Renal cortex interstitium (tissue), 11 donors: Measurements from ENCODE around the gene TMEM229B. TPM values are rescaled to one million over a fixed set of nuclear protein-coding genes. Genes with fewer than 3 reads are reported as not detected.
"Not testable (repeated sequence)": the region's sequence is repeated elsewhere in the genome, so short reads cannot be mapped to it uniquely, and the experiment has no call there.

Experiments
- DNase-seq, 11 donors: peaks; one replicate each; pipeline ENCODE4 v3.0.0-alpha.2; 2013; ENCODE audit warnings: low read depth in 9 of 11, low spot score in 4 of 11; ENCODE audit errors: extremely low read depth in 1 of 11
- polyA plus RNA-seq, 3 donors: library from polyadenylated mRNA; unstranded; fragments of 120-200 nt; gene quantifications; one replicate each; pipeline ENCODE4 v1.2.1, GENCODE V29; 2013; ENCODE audit not compliant: insufficient read length in 3 of 3

Gene TMEM229B
- polyA plus RNA-seq, 3 donors = 1.9 to 2.5 (median 2.2) TPM

DNA sequence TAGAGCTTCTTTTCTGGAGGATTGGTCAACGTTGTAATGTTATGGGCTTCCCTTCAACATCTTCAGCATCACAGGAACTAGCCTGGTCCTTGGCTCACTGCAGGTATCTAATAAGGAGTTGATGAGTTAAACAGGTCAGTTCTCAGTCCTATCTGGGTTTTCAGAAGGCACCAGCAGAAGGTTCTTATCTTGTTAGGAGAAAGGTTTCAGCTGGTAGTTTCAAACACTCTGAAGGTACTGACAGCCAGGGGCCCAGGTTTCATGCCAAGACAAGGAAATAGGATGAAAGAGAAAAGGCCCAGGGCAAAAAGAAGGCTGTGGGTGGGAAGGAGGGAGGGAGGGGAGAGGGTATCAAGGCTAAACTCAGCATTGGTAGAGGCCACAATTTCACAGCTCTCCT lies 21.4 kb downstream of the TMEM229B start:
- DNase-seq = no peak

DNA sequence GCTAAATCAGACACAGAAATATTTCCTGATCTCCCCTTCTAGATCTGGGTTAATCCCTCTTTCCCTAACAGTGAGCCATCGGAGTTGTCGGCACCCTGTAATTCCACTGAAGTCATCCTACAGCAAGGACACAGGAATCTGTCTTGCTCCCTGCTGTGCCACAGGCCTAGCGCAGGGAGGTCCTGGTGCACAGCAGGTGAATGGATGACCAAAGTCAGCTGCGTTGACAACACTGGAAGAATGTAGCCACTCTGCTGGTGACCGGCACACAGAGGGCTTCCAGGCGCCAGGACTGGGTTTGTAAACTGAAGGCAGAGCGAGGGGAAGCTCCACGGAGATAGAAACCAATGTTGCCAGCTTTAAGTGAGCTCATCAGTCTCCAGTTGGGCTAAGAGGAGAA lies 23.6 kb downstream of the TMEM229B start:
- DNase-seq = no peak

DNA sequence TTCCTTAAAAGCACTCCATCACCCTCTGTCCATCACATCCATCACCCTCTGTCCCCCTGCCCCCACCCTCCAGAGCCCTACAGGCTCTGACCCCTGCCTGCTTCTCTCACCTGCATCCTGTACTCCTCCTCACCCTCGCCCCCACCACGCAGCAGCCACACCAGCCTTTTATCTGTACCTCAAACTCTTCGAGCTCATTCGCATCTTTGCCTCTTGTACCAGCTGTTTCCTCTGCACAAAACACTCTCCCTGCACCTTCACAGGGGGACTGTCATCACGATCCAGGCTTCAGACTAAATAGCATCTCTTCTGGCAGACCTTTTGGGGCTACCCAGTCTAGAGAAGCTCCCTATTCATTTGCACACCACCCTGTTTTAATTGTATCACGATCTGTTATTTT lies 24.1 kb downstream of the TMEM229B start:
- DNase-seq = no peak

DNA sequence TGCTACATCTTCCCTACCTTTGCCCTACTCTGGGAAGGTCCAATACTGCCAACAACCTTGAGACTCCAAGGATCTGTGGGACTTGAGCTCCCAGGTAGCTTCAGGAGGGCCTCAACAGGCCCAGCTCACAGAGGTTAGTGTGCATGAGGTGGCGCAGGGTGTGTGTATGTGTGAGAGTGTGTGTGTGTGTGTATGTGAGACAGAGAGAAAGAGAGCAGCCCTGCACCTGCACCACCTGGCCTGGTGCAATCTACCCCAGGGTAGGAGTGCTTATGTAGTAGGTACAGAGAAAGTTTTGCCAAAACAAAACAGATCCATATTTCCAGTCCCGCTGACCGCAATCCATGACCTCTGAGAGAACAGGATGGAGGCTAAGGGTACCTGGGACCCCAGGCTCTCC lies 24.6 kb downstream of the TMEM229B start:
- no peak for DNase-seq

DNA sequence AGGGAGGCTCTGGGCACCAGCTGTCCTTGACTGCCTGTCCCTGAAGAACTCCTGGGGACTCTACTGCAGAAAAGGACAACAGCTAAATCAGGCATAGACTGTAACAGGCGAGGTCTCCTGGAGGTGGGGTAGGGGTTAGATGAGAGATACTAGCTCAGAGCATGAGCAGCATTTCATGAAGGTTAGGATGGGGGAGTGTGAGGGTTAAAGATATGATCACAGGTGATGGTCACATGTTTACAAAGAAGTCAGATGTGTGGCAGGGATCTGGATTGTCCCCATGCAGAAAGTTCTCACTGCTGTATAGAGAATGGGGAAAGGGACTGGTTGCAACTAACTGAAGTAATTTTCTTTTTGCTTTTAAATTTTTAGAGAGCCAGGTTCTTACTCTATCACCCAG lies 26.5 kb downstream of the TMEM229B start:
- no peak for DNase-seq

DNA sequence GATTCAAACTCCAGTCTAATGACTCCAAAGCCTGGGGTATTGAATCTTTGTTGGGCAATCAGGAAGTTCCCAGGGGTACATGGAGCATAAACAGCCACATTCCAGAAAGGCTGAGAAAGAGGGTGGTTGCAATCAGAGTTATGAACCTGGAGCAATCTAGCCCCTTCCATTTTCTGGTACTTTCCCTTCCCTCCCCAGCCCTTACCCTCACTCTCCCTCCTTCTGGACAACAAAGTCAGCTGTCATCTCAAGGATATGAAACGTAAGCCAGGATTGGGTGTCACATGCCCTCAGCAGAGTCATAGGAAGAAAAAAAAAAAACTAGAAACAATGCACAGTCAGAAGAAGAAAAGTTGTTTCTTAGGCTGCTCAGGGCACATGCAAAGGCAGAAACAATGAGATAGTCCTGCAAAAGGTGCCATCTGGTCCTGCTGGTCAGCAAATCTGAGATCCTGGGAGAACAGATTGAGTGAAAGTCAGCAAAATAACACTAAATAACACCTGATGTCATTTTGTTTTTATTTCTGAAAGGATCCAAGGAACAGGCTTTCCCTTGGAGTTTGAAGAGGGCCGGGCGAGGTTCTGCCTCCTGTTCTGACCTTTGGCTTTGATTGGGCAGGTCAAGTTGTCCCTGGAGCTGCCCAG lies 27.1 kb downstream of the TMEM229B start:
- no peak for DNase-seq

DNA sequence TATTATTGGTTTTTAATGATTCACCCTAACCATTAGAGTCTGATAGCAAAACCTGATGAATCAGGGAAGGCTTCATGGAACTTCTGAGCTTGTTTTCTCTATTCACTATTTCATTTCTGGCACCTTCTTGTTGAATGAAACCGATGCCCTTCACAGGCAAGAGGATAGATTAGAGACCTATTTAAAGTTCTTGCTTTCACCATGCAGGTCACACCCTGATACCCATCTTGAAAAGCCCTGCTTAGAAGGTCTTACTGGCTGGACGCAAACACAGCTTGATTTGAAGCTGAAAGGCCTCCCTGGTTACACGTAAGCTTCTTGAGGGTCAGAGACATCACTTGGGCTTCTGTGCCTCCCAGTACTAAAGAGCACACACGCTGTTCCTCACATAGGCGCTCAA lies 29.2 kb downstream of the TMEM229B start:
- DNase-seq = no peak

DNA sequence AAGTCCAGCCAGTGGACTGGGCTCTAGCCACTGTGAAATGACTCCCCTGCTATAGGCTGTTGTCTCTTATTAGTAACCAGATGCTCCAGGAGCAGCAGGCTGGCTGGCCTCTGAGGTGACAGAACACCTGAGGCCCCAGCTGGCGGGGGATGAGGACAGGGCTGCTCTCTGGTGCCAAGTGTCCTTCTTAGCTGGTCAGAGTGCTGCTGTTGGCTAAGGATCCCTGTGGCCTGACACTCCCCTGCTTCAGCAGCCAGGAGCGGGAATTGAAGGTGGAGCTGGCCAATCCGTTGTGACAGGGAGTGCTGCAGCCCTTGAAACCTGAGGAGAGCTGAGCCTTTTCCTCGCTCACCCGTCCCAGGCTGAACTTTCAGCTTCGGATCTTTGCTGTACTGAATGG lies 30.7 kb downstream of the TMEM229B start:
- peak in 9 of 11 donors; percentile 9 to 48 (median 28) for DNase-seq

DNA sequence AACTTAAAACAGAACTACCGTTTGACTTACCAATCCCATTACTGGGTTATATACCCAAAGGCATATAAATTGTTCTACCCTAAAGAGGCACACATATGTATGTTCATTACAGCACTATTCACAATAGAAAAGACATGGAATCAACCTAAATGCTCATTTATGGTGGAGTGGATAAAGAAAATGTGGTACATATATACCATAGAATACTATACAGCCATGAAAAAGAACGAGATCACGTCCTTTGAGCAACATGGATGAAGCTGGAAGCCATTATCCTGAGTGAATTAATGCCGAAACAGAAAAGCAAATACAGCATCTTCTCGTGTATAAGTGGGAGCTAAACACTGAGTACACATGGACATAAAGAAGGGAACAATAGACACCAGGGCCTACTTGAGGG lies 31.8 kb downstream of the TMEM229B start:
- no peak for DNase-seq

DNA sequence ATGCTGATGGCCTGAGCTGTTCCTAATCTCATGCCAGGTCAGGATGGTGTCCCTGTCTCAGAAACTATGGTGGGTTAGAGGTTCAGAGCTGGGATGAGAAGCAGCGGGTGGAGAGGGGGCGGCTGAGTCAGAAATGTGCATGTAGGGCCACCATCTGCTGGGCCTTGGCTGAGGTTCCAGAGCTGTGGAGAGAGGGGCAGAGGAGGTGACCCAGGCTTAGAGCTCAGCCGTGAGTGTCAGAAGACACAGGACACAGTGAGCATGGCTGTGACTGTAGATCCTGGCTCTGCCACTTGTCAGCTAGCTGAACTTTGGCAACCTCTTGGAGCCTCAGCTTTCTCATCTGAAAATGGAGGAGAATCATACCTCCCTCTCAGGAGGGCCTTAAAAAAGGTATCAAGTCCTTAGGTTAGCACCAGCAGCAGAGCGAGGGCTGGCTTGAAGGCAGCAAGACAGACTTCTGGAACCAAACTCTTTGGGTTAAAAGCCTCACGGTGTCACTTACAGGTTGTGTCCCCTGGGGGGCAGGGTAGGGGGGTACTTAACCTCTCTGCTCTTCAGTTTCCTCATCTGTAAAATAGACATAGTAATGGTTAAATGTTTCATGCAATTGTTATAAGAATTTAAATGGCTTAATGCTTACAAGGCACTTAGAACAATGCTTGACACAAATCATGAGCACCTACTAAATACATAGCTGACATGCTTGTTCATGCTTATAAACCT lies 34.8 kb downstream of the TMEM229B start:
- DNase-seq = no peak

DNA sequence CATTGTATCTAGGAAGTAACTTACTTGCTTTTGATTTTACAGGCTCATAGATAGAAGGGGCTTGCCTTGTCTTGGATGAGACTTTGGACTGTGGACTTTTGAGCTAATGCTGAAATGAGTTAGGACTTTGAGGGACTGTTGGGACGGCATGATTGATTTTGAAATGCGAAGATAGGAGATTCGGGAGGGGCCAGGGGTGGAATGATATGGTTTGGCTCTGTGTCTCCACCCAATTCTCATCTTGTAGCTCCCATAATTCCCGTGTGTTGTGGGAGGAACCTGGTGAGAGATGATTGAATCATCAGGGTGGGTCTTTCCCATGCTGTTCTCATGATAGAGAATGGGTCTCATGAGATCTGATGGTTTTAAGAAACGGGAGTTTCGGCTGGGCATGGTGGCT lies 36.9 kb downstream of the TMEM229B start:
- not testable (repeated sequence) for DNase-seq

DNA sequence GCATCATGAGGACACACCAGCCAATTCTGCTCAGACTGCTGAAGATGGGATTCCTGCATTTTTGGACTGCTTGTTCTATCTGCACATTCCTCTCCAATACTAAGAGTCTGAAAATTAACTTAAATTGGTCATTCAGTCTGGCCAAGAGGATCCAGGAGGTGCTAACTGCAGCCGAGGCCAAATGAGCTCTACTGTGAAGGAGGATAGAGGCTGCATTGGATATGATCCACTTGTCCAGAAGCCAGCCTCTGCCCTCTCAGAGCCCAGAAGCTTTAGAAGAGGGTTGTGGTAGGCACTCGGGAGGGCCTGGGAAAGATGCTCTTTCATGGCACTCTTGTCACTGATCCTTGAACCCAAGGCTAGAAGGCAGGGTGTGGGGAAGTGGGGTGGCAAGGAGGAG lies 39.4 kb downstream of the TMEM229B start:
- no peak for DNase-seq

DNA sequence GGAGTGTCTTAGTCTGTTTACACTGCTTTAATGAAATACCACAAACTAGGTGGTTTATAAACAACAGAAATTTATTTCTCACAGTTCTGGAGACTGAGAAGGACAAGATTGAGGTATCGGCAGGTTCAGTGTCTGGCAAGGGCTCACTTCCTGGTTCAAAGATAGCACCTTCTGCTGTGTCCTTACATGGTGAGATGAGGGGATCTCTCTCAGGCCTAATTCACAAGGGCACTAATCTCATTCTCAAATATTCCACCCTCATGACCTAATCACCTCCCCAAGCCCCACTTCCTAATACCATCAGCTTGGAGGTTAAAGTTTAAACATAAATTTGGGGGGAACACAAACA lies 41.5 kb downstream of the TMEM229B start:
- no peak for DNase-seq

DNA sequence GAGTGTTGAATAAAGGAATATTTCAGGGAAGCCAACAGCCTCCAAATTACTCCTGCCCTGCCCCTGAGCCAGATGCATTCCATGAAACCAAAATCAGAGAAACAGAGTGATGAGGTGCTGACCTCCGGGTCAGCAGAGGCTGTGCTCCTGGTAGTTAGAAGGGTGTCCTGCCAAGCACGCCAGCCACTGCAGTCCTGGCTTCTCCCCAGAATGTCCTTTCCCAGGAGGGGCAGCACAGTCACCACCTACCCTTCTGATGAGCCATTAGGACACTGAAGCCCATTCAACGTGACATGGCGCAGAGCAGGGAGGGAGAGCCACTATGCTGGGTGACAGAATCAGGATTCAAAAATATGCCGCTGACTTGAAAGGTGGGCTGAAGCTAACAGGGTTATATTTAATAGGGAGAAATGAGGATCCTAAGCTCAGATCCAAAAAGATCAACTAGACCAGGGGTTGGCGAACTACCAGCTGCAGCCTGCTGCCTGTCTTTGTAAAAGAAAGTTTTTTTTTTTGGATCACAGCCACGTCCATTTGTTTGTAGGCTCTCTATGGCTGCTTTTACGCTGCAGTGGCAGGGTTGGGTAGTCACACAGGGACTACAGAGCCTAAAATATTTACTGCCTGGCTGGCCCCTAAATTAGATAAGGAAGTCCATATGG lies 42.0 kb downstream of the TMEM229B start:
- no peak for DNase-seq

DNA sequence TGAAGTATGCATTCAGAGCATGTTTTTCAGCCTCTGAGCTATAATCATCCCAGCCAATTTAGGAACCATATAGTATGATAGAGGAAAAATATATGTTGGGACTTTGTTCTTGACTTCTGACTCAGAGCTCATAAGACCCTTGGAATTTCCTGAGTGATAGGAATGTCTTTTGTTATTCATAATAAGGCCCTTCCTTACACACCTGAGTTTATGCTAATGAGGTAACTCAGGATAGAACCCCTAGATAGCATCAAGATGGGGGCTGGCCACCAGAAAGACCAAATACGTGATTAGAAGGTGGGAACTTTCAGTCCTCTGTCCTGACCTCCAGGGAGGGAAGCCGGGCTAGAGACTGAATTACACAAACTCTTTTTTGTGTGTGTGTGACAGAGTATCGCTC lies 44.1 kb downstream of the TMEM229B start:
- DNase-seq = no peak

DNA sequence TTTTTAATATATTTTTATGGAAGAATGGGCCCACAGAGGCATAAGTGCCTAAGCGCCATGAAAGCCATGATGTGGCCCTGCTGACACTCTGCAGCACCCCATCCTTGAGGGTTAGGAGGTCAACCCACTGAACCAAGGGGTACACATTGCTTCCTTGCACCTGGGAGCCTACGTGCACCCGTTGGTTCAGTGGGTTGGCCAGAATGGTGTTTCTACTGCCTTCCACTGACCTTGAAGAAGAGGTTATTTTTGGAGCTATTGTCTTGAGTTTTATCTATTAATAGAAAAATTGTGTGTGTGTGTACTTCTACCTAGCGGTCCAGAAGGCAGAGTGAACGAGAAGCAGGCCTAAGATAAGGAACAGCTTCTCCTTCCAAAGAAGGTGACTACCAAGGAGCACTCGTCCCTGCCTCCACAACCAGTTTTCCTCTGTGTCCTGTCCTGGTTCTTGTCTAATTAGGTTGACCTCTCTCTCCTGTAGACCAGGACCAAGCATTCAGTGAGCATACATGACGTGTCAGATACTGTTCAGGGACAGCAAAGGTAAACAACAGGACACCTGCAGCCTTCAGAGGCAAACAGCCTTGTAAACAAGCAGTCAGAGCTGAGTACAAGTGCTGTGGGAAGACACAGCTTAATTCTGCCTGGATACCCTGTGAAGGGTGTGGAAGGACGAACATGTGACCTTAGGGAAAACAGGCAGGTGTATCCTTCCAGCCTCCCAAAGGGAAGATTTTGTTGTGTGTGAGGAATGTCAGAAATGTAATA lies 46.2 kb downstream of the TMEM229B start:
- DNase-seq = no peak

DNA sequence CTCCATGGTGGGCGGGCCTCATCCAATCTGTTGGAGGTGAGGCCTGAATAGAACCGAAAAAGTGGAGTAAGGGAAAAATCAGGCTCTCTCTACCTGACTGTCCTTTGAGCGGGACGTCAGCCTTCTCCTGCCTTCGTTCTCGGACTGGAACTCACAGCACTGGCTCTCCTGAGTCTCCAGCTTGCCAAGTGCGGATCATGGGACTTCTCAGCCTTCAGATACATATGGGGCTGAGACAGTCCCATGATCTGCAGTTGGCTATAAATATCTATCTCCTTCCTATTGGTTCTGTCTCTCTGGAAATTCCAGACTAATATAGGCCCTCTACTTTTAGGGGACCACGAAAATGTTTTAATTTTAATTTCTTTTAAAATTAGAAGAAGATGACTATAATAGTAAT lies 46.8 kb downstream of the TMEM229B start:
- no peak for DNase-seq

DNA sequence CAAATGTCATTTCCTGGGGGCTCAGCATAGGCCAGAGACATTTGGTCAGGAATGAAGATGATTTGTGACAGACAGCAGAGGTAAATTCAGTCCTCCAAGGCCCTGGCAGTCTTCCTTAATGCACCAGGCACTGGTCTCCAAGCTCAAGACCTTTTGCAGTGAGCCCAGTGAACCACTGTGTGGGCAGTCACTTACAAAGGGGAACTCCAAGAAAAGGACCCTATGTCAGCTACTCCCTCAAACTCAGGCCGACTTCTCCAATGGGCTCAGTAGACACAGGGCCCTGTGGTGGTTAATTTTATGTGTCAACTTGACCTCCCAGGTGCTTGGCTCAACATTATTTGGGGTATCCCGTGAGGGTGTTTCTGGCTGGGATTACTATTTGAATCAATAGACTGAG lies 47.3 kb downstream of the TMEM229B start:
- no peak for DNase-seq

DNA sequence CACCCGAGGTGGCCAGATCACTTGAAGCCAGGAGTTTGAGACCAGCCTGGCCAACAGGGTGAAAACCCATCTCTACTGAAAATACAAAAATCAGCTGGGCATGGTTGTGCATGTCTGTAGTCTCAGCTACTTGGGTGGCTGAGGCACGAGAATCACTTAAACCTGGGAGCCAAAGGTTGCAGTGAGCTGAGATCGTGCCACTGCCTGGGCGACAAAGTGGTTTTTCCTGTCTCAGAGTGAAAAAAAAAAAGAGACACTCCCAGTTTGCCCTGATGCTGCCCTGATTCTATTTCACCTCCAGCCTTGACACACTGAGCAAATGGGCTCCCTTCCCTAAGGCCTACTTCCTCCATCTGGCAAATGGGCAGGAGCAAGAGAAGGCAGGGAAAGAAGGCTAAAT lies 48.0 kb downstream of the TMEM229B start:
- no peak for DNase-seq

DNA sequence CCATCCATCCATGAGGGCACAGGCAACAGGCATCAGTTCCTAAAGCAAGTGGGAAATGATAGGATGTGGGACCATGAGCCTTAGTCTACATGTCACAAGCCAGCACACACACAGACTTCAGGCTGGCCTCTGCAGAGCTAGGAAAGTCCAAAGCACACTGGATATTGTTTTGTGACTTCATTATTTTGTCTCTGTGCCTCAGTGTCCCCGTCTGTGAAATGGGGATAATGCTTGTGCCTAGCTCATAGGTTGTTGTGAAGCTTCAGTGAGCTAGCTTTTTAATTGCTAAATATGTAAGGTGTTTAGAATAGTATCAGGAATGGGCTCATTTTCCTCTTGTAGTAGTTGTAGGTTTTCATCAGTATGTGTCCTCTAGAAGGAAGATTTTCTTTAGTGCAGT lies 49.6 kb downstream of the TMEM229B start:
- no peak for DNase-seq
